ENCODE data around the gene CSAG1.
"Not testable (repeated sequence)": the region's sequence is repeated elsewhere in the genome, so short reads cannot be mapped to it uniquely, and the experiment has no call there.

The CSAG1 gene

GRCh38 chrX:152697952-152698931 lies 35.3 kb downstream of the CSAG1 start, which contains the start of gene MAGEA3:
MAGEA3 (plus strand) TSS chrX:152698794; CDS start chrX:152700833, 2,039 bp downstream.
- not testable (repeated sequence) for DNase-seq

GRCh38 chrX:152681012-152681411 lies 52.5 kb downstream of the CSAG1 start:
- not testable (repeated sequence) for DNase-seq

All from CD4-positive, alpha-beta T cell treated with Interleukin-17A for 4 hours (primary cell).